ENCODE measurements around the gene CERS1.

Gene CERS1

GRCh38 chr19:18878858-18879578 lies 16.9 kb downstream of the CERS1 start:
- Histone ChIP-seq H3K27me3 (ENCODE audit: control insufficient read depth, low read length) (no peaks in the 10 kb centered on the region), H3K4me1 (ENCODE audit: control insufficient read depth, low read length) (peaks cover 8% of the 10 kb centered on the region; the same call in 1 of the 2 replicates), H3K79me2 (ENCODE audit: control insufficient read depth, low read length) (no peaks in the 10 kb centered on the region), H3K27ac (ENCODE audit: low read depth, low read length) (no peak overlapping the region), H3K36me3 (ENCODE audit: control insufficient read depth, low read length) (peaks cover 3% of the 10 kb centered on the region; the same call in 1 of the 2 replicates), H3F3A (ENCODE audit: control insufficient read depth, insufficient read depth) (peaks cover 5% of the 10 kb centered on the region), H3K9me2 (replicated peaks; ENCODE audit: control insufficient read depth, low read length) (no peaks in the 10 kb centered on the region), H3K4me3 (ENCODE audit: low read length) (no peak overlapping the region), H4K20me1 (ENCODE audit: control insufficient read depth, insufficient read depth, low read depth, low read length) (0 out of 2 replicates have a peak, but pooled peaks cover 3% of the 10 kb centered on the region), H3K9me3 (ENCODE audit: control insufficient read depth, insufficient read depth, low read length) (no peaks in the 10 kb centered on the region), H3K4me2 (ENCODE audit: low read length) (no peak overlapping the region)
- TF ChIP-seq EZH2phosphoT487 (IDR thresholded peaks at IDR 0.05; ENCODE audit: borderline replicate concordance, low read length): no peak
- no peak for TF ChIP-seq CTCF (IDR thresholded peaks at IDR 0.05; ENCODE audit: low read depth, low read length, poor library complexity, severe bottlenecking)

- Histone ChIP-seq H3K27me3 (ENCODE audit: control insufficient read depth, low read length) (no peaks in the 10 kb centered on the region), H3K4me3 (ENCODE audit: low read length) (no peak overlapping the region), H3F3A (ENCODE audit: control insufficient read depth, insufficient read depth) (peaks cover 5% of the 10 kb centered on the region), H3K4me1 (ENCODE audit: control insufficient read depth, low read length) (peaks cover 8% of the 10 kb centered on the region; the same call in 1 of the 2 replicates), H3K36me3 (ENCODE audit: control insufficient read depth, low read length) (peaks cover 3% of the 10 kb centered on the region; the same call in 1 of the 2 replicates), H3K9me3 (ENCODE audit: control insufficient read depth, insufficient read depth, low read length) (no peaks in the 10 kb centered on the region), H3K79me2 (ENCODE audit: control insufficient read depth, low read length) (no peaks in the 10 kb centered on the region), H3K27ac (ENCODE audit: low read depth, low read length) (no peak overlapping the region), H4K20me1 (ENCODE audit: control insufficient read depth, insufficient read depth, low read depth, low read length) (0 out of 2 replicates have a peak, but pooled peaks cover 3% of the 10 kb centered on the region), H3K4me2 (ENCODE audit: low read length) (no peak overlapping the region), H3K9me2 (replicated peaks; ENCODE audit: control insufficient read depth, low read length) (no peaks in the 10 kb centered on the region)
- TF ChIP-seq CTCF (IDR thresholded peaks at IDR 0.05; ENCODE audit: low read depth, low read length, poor library complexity, severe bottlenecking) (no peak), EZH2phosphoT487 (IDR thresholded peaks at IDR 0.05; ENCODE audit: borderline replicate concordance, low read length) (no peak)
Observed at GRCh38 chr19:18878058-18878797, 17.7 kb downstream of the CERS1 start.

- peaks cover 3% of the 10 kb centered on the region; the same call in 1 of the 2 replicates for H3K36me3 ChIP-seq (ENCODE audit: control insufficient read depth, low read length)
- H3K4me3 ChIP-seq (ENCODE audit: low read length): no peak overlapping the region
- H3K79me2 ChIP-seq (ENCODE audit: control insufficient read depth, low read length): no peaks in the 10 kb centered on the region
- peaks cover 8% of the 10 kb centered on the region; the same call in 1 of the 2 replicates for H3K4me1 ChIP-seq (ENCODE audit: control insufficient read depth, low read length)
- no peaks in the 10 kb centered on the region for H3K27me3 ChIP-seq (ENCODE audit: control insufficient read depth, low read length)
- TF ChIP-seq EZH2phosphoT487 (IDR thresholded peaks at IDR 0.05; ENCODE audit: borderline replicate concordance, low read length) (no peak), CTCF (IDR thresholded peaks at IDR 0.05; ENCODE audit: low read depth, low read length, poor library complexity, severe bottlenecking) (no peak)
- H3K27ac ChIP-seq (ENCODE audit: low read depth, low read length): no peak overlapping the region
- H3K4me2 ChIP-seq (ENCODE audit: low read length): no peak overlapping the region
- 0 out of 2 replicates have a peak, but pooled peaks cover 3% of the 10 kb centered on the region for H4K20me1 ChIP-seq (ENCODE audit: control insufficient read depth, insufficient read depth, low read depth, low read length)
- H3F3A ChIP-seq (ENCODE audit: control insufficient read depth, insufficient read depth): peaks cover 3% of the 10 kb centered on the region
- no peaks in the 10 kb centered on the region for H3K9me2 ChIP-seq (replicated peaks; ENCODE audit: control insufficient read depth, low read length)
- H3K9me3 ChIP-seq (ENCODE audit: control insufficient read depth, insufficient read depth, low read length): no peaks in the 10 kb centered on the region
Observed at GRCh38 chr19:18876865-18877264, 19.1 kb downstream of the CERS1 start.

Measured in DOHH2 (cell line).